Hematopoietic multipotent progenitor cell treated with erythropoietin and hydrocortisone succinate and interleukin-3 and kit ligand, for 15 days (in vitro differentiated cells): ENCODE data around the gene HS1BP3.

Experiments used
- DNase-seq: peaks from one replicate; pipeline ENCODE4 v3.0.0-alpha.2; 2015; ENCODE audit warnings: low spot score

The HS1BP3 gene

DNA sequence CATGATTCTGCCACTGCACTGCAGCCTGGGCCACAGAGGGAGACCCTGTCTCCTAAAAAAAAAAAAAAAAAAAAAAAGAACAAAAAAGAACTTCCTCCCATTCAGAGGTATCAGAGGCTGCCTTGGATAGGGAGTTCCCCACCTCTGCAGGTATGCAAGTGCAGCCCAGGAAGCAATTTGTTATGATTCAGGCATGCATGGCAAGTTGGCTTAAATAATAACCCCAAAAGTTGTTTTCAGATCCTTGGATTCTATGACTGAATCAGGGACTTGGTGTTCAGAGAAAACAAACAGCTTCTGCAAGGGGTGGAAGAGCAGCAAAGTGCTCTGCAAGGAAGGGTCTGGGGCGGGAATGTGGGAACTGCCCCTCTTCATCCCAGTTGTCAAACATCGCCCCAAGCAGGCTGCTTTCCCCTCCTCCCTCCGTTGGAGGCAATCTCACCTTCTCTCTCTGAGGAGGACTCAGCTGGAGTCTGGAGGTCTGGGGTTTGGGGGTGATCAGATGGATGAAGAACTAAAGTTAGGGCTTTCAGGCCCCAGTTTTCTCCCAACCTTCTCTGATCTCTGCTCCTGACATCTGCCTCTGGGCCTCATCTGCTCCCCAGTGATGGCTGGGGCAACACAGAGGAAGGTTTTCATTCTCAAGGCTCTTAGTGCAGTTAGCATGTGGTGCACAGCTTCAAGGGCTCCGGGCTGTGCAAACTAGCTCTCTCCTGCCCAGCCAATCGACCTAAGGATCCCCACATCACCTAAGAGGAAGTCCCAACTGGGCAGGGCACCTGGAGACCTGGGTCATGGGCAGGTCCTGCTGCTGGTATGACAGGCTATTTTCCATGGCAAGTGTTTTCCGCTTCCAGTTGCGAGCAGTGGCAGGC lies 12.5 kb upstream of the HS1BP3 start:
- no peak for DNase-seq

DNA sequence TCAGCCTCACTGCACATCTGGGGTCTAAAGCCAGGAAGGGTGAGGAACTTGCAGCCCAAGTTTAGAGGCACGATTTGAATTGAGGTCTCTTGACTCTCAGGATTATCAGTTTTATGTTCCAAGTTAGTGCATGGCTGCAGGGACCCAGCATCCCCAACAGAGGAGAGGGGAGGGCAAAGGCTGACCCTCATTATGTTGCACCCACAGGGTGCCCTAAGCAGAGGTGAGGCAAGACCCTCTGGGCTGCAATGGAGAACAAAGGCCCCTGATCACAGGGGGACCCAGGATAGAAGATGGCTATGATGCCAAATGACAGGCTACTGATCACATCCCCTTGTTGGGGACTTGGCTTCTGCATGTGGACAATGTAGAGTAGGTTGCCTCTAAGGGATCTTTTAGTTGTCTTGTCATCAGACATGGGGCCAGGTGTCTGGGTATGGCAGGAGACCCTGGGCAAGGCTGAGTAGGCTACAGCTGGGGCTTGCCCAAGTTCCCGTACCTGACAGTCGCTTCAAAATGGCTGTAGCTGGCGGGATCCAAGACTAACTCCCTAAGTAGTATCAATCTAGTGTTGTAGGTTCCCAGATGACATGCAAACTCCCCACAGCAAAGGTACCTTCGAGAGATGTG lies 11.5 kb upstream of the HS1BP3 start:
- DNase-seq = no peak

DNA sequence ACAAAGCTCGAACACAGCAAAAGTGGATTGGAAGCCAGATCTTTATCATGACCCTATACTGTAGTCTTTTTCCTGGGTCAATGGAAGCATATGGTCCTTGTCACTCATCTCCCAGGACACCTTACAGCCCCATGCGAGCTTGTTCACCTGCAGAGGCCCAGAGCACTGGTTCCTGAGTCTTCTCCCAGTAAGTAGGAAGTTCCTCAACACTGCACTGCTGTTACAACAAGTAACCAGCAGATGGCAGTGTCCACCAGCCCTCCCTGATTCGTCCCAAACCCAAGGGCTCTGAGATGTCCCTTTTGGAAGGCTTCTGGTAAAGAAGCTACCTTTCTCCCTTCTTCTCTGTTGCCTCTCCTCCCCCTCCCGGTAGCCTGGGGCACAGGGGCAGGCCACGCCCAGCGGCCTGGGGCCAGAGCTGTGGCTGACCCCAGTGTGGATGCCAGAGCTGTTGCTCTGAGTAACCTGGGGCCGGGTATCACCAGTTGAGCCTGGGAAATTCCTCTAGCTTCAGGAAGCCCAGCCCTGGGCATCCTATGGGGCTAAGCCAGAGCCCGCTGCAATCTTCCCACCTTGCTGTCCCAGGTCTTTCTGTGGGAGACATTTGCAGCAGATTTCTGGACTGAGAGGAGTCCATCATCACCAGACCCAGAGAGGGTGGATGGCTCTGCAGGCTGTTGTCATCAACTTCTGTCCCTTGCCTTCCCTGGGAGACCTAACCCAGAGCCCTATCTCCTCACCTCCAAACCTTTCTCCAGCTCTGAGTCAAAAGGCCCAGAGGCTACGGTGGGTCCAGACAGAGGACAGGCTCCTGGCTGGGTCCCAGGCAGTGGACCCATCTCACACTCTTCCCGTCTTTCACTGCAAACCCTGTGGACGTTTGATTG lies 10.8 kb upstream of the HS1BP3 start:
- peak; percentile 73 for DNase-seq

DNA sequence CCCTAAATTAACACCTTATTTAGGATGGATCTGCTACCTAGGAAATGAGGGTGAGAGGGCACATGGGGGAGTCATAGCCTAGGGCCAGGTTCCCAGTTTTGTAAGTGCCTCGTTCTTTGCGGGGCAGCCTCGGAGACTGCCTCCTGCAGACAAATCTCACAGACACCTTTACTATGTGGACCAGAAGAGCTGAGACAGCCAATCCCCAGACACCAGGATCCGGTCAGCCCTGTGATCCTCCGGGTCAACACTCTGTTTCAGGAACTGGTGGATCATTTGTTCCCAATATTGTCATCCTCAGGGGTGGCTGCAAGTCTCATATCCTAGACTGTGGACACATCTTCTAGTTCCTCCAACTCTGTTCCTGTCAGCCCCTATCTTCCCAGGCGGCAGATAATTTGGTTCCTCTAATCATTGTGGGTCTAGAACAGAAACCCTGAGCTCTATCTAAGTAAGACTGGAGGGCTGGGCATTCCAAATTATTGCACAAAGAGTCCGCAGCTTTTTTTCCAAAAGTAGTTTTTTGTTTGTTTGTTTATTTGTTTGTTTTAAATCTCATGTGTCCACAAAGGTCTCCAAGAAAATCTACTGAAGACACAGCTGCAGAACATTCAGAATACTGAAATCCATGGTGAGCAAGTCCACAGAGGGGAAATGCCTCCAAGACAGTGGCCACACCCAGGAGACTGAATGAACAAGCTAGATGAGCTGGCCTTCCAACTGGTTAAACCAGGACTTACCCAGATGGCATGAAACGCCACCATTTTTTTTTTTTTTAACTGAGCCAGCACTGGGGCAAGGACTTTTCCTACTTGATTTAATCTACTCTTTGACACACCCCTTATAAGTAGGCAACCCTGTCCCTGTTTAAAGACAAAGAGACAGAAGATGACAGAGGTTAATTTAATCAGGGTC lies 9.9 kb upstream of the HS1BP3 start:
- no peak for DNase-seq

DNA sequence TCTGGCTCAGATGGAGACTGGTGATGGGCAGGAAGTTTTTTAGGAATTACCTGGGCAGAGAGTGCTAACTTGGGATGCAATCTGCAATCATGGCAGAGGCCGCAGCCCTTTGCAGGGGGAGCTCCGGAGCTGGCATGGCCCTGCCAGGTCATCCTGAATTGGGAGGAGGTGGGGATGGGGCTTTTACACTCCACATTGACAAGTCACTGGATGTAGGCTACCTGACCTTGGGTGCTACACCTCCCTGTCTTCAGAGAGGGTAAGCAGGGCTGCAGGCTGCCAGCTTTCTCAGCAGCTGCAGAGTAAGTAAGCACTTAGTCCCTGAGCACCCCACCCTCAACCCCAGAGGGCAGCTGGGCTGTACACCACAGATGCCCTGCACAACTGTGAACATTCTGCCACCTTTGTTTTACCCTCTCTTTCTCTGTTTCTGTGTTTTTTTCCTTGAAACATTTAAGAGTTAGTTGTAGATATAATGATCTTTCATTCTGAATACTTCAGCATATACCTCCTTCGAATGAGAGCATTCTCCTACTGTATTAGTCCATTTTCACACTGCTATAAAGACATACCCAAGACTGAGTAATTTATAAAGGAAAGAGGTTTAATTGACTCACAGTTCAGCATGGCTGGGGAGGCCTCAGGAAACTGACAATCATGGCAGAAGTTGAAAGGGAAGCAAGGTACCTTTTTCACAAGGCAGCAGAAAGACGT lies 6.8 kb upstream of the HS1BP3 start:
- DNase-seq = no peak

DNA sequence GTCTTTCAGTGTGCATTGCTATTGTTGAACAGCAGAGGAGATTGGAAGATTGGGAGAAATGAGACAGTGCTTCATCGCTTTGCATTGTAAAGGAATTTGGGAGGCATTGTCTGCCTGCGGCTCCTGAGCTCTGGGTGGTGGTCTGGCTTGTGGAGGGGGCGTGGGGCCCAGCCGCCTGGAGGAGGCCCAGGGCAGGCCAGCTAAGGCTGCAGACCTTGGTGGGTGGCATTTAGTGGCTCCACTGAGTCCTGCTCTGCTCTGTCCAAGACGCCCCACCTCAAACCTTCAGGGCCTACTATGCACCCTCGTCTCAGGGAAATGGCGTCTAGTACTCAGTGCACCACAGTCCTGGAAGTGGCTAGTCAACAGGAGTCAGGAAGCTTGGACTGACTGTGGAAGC lies 5.7 kb upstream of the HS1BP3 start:
- DNase-seq = no peak

DNA sequence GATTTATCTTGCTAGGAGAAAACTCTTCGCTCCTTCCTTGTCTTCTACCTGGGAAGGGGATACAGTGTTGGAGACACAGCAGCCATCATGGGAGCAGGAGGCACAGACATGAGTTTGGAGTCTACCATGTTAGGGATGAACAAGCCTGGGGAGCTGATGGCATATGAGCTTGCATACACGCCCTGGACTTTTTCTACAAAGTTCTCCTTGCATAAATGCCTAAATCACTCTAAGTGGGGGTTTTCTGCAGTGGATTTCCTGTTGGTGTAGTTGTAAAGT lies 3.6 kb upstream of the HS1BP3 start:
- DNase-seq = no peak

DNA sequence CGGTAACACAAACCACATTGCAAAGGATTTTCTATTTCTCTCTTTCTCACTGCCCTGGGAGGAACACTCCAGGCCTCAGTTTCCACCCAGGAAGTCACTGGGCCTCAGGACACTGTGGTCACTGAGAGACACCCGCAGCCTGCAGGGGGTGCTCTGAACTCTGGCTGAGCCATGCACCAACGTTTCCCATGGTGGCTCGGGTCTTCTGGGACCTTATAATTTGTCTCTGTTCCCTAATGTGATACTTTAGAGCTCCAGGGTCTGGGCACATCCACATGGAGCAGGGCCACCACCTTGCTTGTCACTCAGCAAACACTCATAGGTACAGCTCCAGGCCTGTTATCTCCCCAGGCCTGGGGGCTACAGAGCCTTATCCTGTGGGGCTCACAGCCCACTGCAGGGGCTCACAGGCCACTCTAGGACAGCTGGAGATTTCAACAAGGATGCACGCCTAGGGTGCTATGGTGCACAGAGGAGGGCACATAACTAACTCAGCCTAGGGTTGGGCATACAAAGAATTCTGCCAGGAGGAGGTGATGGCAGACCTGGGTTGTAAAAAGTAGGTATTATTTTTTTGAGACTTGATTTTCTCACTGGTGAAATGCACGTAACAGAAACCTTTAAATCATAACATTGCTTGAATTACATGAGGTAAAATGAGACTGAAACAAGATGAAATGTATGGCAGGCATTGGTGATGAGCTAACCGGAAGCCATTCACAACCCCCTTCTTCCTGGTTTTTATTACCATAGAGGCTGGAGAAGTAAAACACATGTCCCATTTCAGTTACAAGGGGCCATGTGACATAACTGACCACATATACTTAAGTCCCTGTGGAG lies 3.0 kb upstream of the HS1BP3 start:
- no peak for DNase-seq

DNA sequence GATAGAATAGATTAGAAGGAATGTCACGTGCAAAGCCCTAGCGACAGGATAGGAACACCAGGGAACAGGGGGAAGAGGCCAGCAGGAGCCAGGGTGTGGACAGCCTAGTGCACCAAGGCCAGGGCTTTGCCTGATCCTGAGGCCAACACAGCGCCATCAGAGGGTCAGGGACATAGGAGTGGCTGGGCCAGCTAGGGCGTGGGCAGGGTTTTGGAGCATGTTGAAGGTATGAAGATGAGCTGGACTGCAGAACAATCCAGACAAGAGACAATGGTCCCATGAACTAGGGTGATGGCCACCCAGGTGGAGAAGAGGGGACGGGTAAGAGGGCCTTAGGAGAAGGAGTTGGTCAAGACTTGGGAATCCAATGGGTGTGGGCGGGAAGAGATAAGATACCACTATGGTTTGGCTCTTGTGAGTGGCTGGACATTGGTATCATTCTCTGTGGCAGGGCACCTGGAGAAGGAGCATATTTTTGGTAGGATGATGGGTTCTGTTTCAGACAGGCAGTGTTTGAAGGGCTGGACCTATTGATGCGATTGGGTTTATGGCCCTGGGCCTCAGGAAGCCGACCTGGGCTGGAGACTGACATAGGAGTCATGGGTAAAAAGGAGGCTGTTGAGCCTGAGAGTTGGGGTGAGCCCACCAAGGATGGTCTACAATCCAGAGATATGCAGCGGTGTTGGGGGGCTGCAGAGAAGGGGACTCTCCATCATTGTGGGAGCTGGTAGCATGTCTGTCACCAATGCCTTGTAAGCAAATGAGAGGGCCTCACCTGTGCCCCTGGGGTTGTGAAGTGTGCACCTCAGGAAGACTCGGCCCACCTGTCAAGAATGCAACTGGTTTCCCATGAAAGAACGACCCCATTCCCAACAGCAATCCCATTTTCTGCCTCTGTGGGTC lies 2.0 kb upstream of the HS1BP3 start:
- DNase-seq = no peak

DNA sequence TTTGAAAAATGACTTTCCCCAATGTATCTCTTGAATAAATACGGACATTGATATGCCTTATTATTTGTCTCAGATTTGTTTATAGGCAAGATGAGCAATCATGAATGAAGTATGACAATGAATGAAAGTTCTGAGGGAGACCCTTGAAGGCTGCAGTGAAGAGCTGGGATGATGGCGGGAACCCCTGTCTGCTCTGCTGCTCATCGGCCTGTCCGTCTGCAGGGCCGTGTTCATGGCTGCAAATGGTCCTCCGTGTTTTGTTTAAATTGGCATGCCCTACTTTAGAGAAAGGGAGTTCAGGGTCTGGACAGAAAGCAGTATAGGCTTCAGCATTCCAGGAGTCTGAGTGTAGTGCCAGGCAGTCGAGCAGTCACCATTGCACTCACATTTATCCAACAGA lies 1.2 kb upstream of the HS1BP3 start:
- no peak for DNase-seq

DNA sequence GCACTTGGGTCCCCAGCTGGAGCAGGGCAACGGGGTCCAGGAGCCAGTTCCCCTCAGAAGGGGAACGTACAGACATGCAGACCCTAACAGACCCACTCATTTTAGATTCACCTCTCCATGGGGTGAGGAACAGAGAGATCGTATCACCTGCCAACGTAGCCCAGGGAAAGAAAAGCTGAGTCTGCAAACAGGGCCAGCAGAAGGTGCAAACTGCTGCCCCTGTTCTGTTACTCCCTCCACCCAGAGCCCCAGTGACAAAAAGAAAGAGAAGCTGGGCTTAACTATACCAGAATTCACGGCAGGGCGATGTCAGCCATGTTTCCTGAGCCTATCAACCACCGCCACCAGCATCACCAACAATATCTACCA lies 817 bp upstream of the HS1BP3 start:
- no peak for DNase-seq

DNA sequence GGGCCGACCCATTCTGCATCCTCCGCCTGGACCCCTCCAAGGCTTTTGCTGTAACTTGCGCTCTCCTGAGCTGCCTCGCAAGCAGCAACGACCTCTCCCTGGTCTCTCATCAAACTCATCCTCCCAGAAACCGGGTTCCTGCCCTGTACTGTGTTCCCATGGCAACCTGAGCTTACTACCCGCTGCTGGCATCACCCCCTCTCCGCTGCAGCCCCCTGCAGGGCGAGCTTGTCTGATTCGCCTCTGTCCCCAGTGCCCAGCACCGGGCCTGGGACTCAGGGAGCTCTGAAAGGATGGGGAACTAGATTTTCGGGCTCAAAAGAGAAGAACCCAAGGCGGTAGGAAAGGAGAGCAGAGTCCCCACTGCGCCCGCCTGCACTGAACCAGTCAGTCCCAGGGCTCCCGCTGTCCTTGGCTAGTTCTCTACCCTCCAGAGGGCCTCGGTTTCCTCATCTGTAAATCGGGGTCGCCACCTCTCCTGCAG lies 463 bp downstream of the HS1BP3 start:
- peak; percentile 55 for DNase-seq

DNA sequence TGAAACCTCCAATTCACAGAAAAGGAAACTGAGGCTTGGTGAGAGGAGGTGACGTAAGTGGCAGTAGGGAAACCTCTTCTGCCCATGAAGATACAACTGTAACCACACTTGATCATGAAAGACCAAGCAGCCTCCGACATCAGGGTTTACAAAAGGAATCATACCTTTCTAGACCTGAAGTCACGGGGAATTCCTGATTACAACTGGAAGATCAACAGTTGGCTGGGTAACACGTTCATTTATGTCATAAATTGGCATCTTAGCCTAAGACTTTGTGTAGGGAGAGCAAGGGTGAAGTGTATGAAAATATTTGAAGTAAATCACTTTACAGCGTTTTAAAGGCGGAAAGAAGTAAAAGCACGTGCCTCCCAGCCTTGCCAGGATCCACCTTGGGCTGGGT lies 922 bp downstream of the HS1BP3 start:
- peak; percentile 11 for DNase-seq

DNA sequence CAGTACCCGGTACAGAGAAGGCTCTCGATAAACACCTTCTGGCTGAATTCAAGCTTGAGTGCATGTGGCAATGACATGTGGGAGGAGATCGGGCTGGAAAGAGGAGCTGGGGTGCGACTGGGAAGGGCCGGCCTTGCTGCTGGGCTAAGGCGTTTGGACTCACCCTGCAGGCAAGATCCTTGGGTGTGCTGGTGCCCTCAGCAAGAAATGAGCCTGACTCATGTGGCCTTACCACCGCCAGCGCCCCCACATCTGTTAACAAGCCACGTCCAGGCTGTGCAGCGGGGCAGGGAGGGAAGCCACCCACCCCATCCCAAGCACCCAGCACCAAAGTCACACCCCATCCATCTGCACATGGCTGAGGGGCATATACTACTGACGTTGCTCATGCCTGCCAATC lies 1.3 kb downstream of the HS1BP3 start:
- DNase-seq = no peak

DNA sequence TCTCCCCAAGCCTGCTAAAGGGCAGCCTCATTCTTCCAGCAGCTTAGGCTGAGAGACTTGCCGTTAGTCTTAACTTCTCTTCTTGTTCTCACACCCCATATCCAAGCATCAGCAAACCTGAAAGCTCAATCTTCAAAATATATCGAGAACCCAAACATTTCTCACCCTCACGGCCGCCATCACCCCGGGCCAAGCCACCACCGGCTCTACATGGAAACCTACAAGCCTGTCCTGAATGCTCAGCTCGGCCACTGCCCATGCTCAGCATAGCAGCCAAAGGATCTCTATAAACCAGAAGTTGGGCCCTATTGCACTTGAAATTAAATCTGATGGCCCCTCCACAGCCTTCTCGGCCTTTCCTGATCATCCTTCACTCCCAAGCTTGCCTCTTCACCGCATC lies 2.1 kb downstream of the HS1BP3 start:
- DNase-seq = no peak

DNA sequence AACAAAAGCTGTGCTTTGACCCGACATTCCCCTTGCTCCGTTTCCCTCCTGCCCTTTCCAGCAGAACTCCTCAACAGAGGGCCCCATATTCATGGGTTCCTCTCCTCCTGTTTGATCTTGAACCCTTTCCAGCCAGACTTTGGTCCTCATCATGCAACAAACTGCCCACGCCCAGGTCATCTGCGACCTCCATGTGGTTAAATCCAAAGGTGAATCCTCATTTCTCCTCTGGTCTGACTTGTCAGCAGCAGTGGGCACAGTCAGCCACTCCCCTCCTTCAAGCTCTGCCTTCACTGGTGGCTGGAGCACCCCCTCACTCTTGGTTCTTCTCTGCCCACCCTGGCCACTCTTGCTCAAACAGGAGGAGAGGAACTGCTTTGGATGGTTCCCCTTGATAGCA lies 2.7 kb downstream of the HS1BP3 start:
- no peak for DNase-seq

DNA sequence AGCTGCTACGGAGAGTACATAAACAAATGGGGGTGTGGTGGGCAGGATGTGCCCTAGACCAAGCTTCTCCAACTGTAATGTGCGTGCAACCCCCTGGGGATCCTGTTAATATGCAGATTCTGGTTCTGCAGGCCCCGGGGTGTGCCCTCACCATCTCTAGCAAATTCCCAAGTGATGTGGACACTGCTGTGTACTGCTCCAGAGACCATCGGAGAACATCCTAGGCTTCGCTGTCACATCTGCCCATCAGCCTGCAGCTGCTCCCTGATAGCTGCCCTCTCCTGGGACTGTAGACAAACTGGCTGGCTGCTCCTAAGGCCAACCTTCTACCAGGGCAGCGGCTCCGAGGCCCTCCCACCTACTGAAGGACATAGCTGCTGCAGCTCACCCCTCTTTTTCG lies 3.2 kb downstream of the HS1BP3 start:
- no peak for DNase-seq

DNA sequence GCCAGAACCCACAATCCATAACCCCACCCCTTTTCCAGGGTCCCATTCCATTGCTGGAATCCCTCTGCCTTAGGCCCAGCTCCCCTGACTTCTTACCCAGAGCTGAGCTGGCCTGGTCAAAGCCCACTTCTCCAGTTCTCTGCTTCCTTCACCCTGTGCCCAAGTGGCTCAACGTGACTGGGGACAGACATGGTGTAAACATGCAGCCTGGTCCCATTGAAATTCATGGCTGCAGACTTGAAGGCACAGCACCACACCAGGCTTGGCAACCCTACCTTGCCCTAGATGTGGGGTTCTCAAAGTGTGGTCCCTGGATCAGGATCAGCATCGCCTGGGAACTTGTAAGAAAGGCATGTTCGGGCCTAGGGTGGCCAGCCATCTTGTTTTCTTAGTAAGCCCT lies 3.7 kb downstream of the HS1BP3 start:
- no peak for DNase-seq

DNA sequence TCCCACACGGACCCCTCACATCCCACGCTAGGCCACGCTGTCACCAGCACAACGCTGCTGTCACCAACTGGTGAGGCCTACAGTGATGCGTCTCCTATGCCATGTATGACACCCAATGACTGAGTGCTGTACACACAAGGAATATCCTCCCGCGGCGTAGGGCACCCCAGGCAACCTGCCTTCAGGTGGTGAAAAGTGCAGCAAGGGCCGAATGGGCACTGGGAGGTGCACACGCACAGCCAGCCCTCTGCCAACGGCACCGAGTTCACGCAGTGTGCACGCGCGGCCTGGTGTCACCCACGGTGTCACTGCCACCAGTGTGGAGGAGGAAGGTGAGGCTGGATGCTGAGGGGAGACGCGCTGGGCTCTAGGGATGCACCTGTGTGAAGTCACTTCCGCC lies 4.5 kb downstream of the HS1BP3 start:
- DNase-seq = no peak
